Natural killer cell (primary cell): ENCODE data around the gene HNRNPAB. TPM values are rescaled to one million over a fixed set of nuclear protein-coding genes. Genes with fewer than 3 reads are reported as not detected.
"Not testable (repeated sequence)": the region's sequence is repeated elsewhere in the genome, so short reads cannot be mapped to it uniquely, and the experiment has no call there.

Source experiments
- ATAC-seq, 3 donors: fragments of 150-1000 bp in 2 of 3; fragments of 200-7000 bp in 1 of 3; cut with Tn5 transposase; 1 replicate in 1 of 3; 2 replicates in 2 of 3; pipeline ENCODE4 v1.10.0; 2021; ENCODE audit warnings: mild to moderate bottlenecking in 2 of 3, moderate library complexity in 2 of 3
- DNase-seq, 2 donors: peaks; one replicate each; pipeline versions ENCODE4 v3.0.0 to v3.0.0-alpha.2; 2013 to 2021; ENCODE audit warnings: mixed read lengths in 1 of 2
- H3K27ac ChIP-seq: one replicate; pipeline ENCODE4 v1.5.1; 2013; ENCODE audit warnings: mild to moderate bottlenecking, low read length
- H3K27me3 ChIP-seq: one replicate; pipeline ENCODE4 v1.6.1; 2013; ENCODE audit warnings: low read length; ENCODE audit not compliant: control insufficient read depth, insufficient read depth
- H3K36me3 ChIP-seq: one replicate; pipeline ENCODE4 v1.6.1; 2013; ENCODE audit warnings: low read length; ENCODE audit not compliant: control insufficient read depth, insufficient read depth
- H3K4me1 ChIP-seq: one replicate; pipeline ENCODE4 v1.6.1; 2013; ENCODE audit warnings: low read length; ENCODE audit not compliant: control insufficient read depth, insufficient read depth
- H3K4me3 ChIP-seq: one replicate; pipeline ENCODE4 v1.5.1; 2013; ENCODE audit warnings: low read length
- H3K9me3 ChIP-seq: one replicate; pipeline ENCODE4 v1.6.1; 2013; ENCODE audit warnings: low read length; ENCODE audit not compliant: control insufficient read depth, insufficient read depth
- H3K27ac Mint-ChIP-seq, 2 donors: one replicate each; pipeline ENCODE4 v1.8.0; 2022; ENCODE audit warnings: mild to moderate bottlenecking in 2 of 2, mixed read lengths in 2 of 2, moderate library complexity in 1 of 2
- H3K27me3 Mint-ChIP-seq, 2 donors: one replicate each; pipeline ENCODE4 v1.8.0; 2022; ENCODE audit warnings: low read depth in 2 of 2, mixed read lengths in 2 of 2
- H3K36me3 Mint-ChIP-seq: one replicate; pipeline ENCODE4 v1.8.0; 2022; ENCODE audit warnings: mixed read lengths
- H3K4me1 Mint-ChIP-seq, 2 donors: one replicate each; pipeline ENCODE4 v1.8.0; 2022; ENCODE audit warnings: mixed read lengths in 2 of 2
- H3K4me3 Mint-ChIP-seq: one replicate; pipeline ENCODE4 v1.8.0; 2022; ENCODE audit warnings: mild to moderate bottlenecking, moderate library complexity, mixed read lengths
- H3K9me3 Mint-ChIP-seq, 2 donors: one replicate each; pipeline ENCODE4 v1.8.0; 2022; ENCODE audit warnings: mixed read lengths in 2 of 2
- WGBS: methylation state at CpG from one replicate; pipeline ENCODE4 v1.1.7; 2013; ENCODE audit warnings: missing lambda C conversion rate; ENCODE audit not compliant: insufficient coverage; 5-methylcytosine and 5-hydroxymethylcytosine counted together
- intact Hi-C: fragments of 100-400 bp; cut with micrococcal nuclease; formaldehyde crosslinking; loops from one replicate; pipeline ENCODE4 v1.14.2; 2022
- total RNA-seq, 4 donors: library from RNA; stranded (reverse); fragments of 120-200 nt in 1 of 4; gene quantifications; one replicate each; pipeline versions ENCODE4 v1.2.3 to v1.2.4, GENCODE V29; 2013 to 2022
- TF ChIP-seq, protein P1 (sequence below): fragments of 200-600 bp; IDR thresholded peaks from one replicate; pipeline ENCODE4 v1.8.0; 2022; ENCODE audit warnings: antibody characterized with exemption

HNRNPAB gene
- total RNA-seq, 3 donors from 2014 or later (not counting 1 experiment from before 2014, with no cell fraction given) = 77.6 to 98.4 (median 88.4) TPM

GRCh38 chr5:178196281-178196812 is 8.0 kb upstream of the HNRNPAB start:
- no peak for DNase-seq
- Histone ChIP-seq H3K36me3 (no peaks in the 10 kb centered on the region), H3K4me1 (peaks cover 23% of the 10 kb centered on the region), H3K4me3 (no peak overlapping the region), H3K27ac (no peak overlapping the region), H3K27me3 (no peaks in the 10 kb centered on the region), H3K9me3 (no peaks in the 10 kb centered on the region)
- Mint-ChIP-seq H3K36me3 (no peaks in the 10 kb centered on the region), H3K27ac (peak overlapping the region in 1 of 2 donors; percentile 13), H3K27me3 (no peaks in the 10 kb centered on the region), H3K4me3 (peak overlapping the region; percentile 60), H3K9me3 (no peaks in the 10 kb centered on the region), H3K4me1 (peaks cover 32 to 44% of the 10 kb centered on the region in 2 donors)
- intact Hi-C loops = no loop called here
- TF ChIP-seq, protein P1, sequence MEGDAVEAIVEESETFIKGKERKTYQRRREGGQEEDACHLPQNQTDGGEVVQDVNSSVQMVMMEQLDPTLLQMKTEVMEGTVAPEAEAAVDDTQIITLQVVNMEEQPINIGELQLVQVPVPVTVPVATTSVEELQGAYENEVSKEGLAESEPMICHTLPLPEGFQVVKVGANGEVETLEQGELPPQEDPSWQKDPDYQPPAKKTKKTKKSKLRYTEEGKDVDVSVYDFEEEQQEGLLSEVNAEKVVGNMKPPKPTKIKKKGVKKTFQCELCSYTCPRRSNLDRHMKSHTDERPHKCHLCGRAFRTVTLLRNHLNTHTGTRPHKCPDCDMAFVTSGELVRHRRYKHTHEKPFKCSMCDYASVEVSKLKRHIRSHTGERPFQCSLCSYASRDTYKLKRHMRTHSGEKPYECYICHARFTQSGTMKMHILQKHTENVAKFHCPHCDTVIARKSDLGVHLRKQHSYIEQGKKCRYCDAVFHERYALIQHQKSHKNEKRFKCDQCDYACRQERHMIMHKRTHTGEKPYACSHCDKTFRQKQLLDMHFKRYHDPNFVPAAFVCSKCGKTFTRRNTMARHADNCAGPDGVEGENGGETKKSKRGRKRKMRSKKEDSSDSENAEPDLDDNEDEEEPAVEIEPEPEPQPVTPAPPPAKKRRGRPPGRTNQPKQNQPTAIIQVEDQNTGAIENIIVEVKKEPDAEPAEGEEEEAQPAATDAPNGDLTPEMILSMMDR = no peak
- 70% methylated on average over 7 of the region's 7 CpGs for WGBS
- ATAC-seq = peak in 2 of 3 donors; percentile 27 to 47

DNA sequence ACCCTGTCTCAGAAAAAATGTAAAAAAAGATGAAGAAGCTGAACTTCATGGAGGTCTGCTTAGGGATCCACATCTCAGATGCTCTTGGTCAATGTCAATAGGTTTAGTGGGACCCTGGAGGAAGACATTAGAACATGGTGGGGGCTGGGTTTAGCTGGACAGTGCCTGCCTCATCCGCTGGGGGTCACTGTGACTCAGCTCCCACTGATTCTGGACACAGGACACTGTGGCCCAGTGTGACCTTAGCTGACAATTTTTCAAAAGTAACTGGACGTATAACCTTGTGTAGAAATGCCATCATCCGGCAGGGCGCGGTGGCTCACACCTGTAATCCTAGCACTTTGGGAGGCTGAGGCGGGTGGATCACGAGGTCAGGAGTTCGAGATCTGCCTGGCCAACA is 7.3 kb upstream of the HNRNPAB start:
- no peak overlapping the region for H3K4me3 ChIP-seq
- 89% methylated on average over 8 of the region's 8 CpGs for WGBS
- no peak for ATAC-seq

DNA sequence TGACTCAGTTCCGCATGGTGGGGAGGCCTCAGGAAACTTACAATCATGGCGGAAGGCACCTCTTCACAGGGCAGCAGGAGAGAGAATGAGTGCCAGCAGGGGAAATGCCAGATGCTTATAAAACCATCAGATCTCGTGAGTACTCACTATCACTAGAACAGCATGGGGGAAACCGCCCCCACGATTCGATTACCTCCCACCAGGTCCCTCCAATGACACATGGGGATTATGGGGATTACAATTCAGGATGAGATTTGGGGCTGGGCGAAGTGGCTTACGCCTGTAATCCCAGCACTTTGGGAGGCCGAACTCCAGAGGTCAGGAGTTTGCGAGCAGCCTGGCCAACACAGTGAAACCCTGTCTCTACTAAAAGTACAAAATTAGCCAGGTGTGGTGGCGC is 6.2 kb upstream of the HNRNPAB start:
- intact Hi-C loops, H3K27me3 Mint-ChIP-seq, H3K36me3 ChIP-seq, H3K27ac ChIP-seq, H3K9me3 ChIP-seq, ATAC-seq, H3K9me3 Mint-ChIP-seq, H3K4me3 Mint-ChIP-seq, DNase-seq, H3K27ac Mint-ChIP-seq, H3K4me3 ChIP-seq, H3K36me3 Mint-ChIP-seq, H3K27me3 ChIP-seq: not testable (repeated sequence)
- H3K4me1 ChIP-seq = peaks cover 18% of the 10 kb centered on the region
- WGBS = 95% methylated on average over 7 of the region's 11 CpGs
- peaks cover 27 to 35% of the 10 kb centered on the region in 2 donors for H3K4me1 Mint-ChIP-seq

More for the DNA sequence above, 7.3 kb upstream of the HNRNPAB start:
- no peaks in the 10 kb centered on the region for H3K9me3 ChIP-seq
- H3K27ac ChIP-seq = no peak overlapping the region
- Mint-ChIP-seq H3K4me3 (no peak overlapping the region), H3K4me1 (peaks cover 32 to 44% of the 10 kb centered on the region in 2 donors), H3K27me3 (no peaks in the 10 kb centered on the region), H3K36me3 (no peaks in the 10 kb centered on the region), H3K27ac (no peak overlapping the region), H3K9me3 (no peaks in the 10 kb centered on the region)
- peaks cover 23% of the 10 kb centered on the region for H3K4me1 ChIP-seq
- no peaks in the 10 kb centered on the region for H3K27me3 ChIP-seq
- TF ChIP-seq, protein P1 = no peak
- H3K36me3 ChIP-seq = no peaks in the 10 kb centered on the region
- DNase-seq = no peak
- intact Hi-C loops = no loop called here

DNA sequence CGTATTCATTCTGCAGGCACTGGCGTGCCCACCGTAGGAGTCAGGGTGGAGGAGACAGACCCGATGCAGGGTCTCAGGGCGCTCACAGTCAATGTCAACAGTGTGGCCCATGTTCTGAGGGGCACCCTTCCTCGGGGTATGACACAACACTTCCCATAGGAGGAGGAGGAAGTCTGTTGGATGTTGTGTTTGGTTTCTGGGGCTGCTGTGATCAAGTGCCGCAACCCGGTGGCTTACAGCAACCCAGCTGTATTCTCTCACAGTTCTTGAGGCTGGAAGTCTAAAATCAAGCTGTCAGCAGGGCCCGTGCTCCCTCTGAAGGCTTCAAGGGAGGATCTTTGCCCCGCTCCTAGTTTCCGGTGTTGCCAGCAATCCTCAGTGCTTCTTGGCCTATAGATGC is 5.6 kb upstream of the HNRNPAB start:
- Histone ChIP-seq H3K4me3 (no peak overlapping the region), H3K36me3 (no peaks in the 10 kb centered on the region), H3K27ac (no peak overlapping the region), H3K27me3 (no peaks in the 10 kb centered on the region), H3K4me1 (peaks cover 14% of the 10 kb centered on the region), H3K9me3 (no peaks in the 10 kb centered on the region)
- Mint-ChIP-seq H3K4me1 (peaks cover 21 to 29% of the 10 kb centered on the region in 2 donors), H3K27me3 (no peaks in the 10 kb centered on the region), H3K9me3 (no peaks in the 10 kb centered on the region), H3K4me3 (no peak overlapping the region), H3K27ac (no peak overlapping the region), H3K36me3 (no peaks in the 10 kb centered on the region)
- 79% methylated on average over 10 of the region's 11 CpGs for WGBS
- ATAC-seq (no peak), DNase-seq (no peak)
- TF ChIP-seq, protein P1 = no peak
- intact Hi-C loops = no loop called here
